ENCODE results near the gene PROSER2.

The PROSER2 gene

GRCh38 chr10:11910102-11910501, 86.9 kb downstream of the PROSER2 start:
- TF ChIP-seq CTCF (IDR thresholded peaks at IDR 0.05; ENCODE audit: low read depth, low read length) = no peak
- H3K4me3 ChIP-seq (replicated peaks in 1 of 2; ENCODE audit: low read depth in 2 of 2, low read length in 2 of 2) = no peak overlapping the region
- no peak for DNase-seq (ENCODE audit: low read depth in 2 of 2)

GRCh38 chr10:11913079-11913641, 90.0 kb downstream of the PROSER2 start:
- TF ChIP-seq CTCF (IDR thresholded peaks at IDR 0.05; ENCODE audit: low read depth, low read length) = no peak
- no peak overlapping the region for H3K4me3 ChIP-seq (replicated peaks in 1 of 2; ENCODE audit: low read depth in 2 of 2, low read length in 2 of 2)
- DNase-seq (ENCODE audit: low read depth in 2 of 2) = peak in 1 of 2 donors; percentile 26

GRCh38 chr10:11918384-11918783, 95.2 kb downstream of the PROSER2 start:
- no peak for DNase-seq (ENCODE audit: low read depth in 2 of 2)
- no peak for TF ChIP-seq CTCF (IDR thresholded peaks at IDR 0.05; ENCODE audit: low read depth, low read length)
- no peak overlapping the region for H3K4me3 ChIP-seq (replicated peaks in 1 of 2; ENCODE audit: low read depth in 2 of 2, low read length in 2 of 2)

GRCh38 chr10:11919271-11919670, 96.1 kb downstream of the PROSER2 start:
- no peak for TF ChIP-seq CTCF (IDR thresholded peaks at IDR 0.05; ENCODE audit: low read depth, low read length)
- DNase-seq (ENCODE audit: low read depth in 2 of 2) = no peak
- no peak overlapping the region for H3K4me3 ChIP-seq (replicated peaks in 1 of 2; ENCODE audit: low read depth in 2 of 2, low read length in 2 of 2)

All from cardiac fibroblast (primary cell).